Loucy (cell line): Measurements from ENCODE around the gene GRIP1.

Experiments
- H2AFZ ChIP-seq: fragments of 200-600 bp; sonication (generic); 2 replicates; pipeline ENCODE4 v1.6.0; 2016; ENCODE audit warnings: antibody characterized with exemption, mild to moderate bottlenecking, low read length, moderate library complexity
- H3F3A ChIP-seq: fragments of 200-600 bp; 2 replicates; pipeline ENCODE4 v1.6.0; 2016; ENCODE audit warnings: antibody characterized with exemption, low read depth, mild to moderate bottlenecking
- H3K27me3 ChIP-seq: fragments of 200-600 bp; sonication (generic); 2 replicates; pipeline ENCODE4 v1.6.1; 2014; ENCODE audit warnings: low read length, mild to moderate bottlenecking; ENCODE audit not compliant: insufficient read depth, poor library complexity, severe bottlenecking
- H3K36me3 ChIP-seq: fragments of 200-600 bp; sonication (generic); 2 replicates; pipeline ENCODE4 v1.6.1; 2016; ENCODE audit warnings: low read length; ENCODE audit not compliant: insufficient read depth
- H3K4me1 ChIP-seq: fragments of 200-600 bp; sonication (generic); 2 replicates; pipeline ENCODE4 v1.5.1; 2014; ENCODE audit warnings: low read length, mild to moderate bottlenecking; ENCODE audit not compliant: insufficient read depth, poor library complexity, severe bottlenecking
- H3K4me2 ChIP-seq: fragments of 200-600 bp; sonication (generic); 2 replicates; pipeline ENCODE4 v1.6.0; 2014; ENCODE audit warnings: antibody characterized with exemption, low read length, low read depth, mild to moderate bottlenecking; ENCODE audit not compliant: poor library complexity, severe bottlenecking
- H3K4me3 ChIP-seq: fragments of 200-600 bp; sonication (generic); 2 replicates; pipeline ENCODE4 v1.5.1; 2014; ENCODE audit warnings: low read length, mild to moderate bottlenecking, mixed read lengths; ENCODE audit not compliant: poor library complexity, severe bottlenecking
- H3K79me2 ChIP-seq: fragments of 200-600 bp; sonication (generic); 2 replicates; pipeline ENCODE4 v1.6.1; 2014; ENCODE audit warnings: low read length; ENCODE audit not compliant: insufficient read depth
- H3K9ac ChIP-seq: fragments of 200-600 bp; sonication (generic); 2 replicates; pipeline ENCODE4 v1.6.0; 2014; ENCODE audit warnings: mild to moderate bottlenecking, low read depth, low read length, moderate library complexity; ENCODE audit not compliant: poor library complexity, severe bottlenecking
- H3K9me2 ChIP-seq: fragments of 200-600 bp; sonication (generic); replicated peaks from 2 replicates; pipeline ENCODE4 v1.6.1; 2016; ENCODE audit warnings: low read depth, low read length, mixed read lengths
- H3K9me3 ChIP-seq: fragments of 200-600 bp; sonication (generic); 2 replicates; pipeline ENCODE4 v1.6.1; 2014; ENCODE audit warnings: mild to moderate bottlenecking, antibody characterized with exemption, low read length, low read depth; ENCODE audit not compliant: insufficient read depth
- H4K20me1 ChIP-seq: fragments of 200-600 bp; sonication (generic); 2 replicates; pipeline ENCODE4 v1.6.0; 2014; ENCODE audit warnings: antibody characterized with exemption, low read length, mild to moderate bottlenecking; ENCODE audit not compliant: insufficient read depth, poor library complexity, severe bottlenecking
- CTCF ChIP-seq: fragments of 200-600 bp; sonication (generic); conservative IDR thresholded peaks from 2 replicates; pipeline ENCODE4 v1.5.1; 2014; ENCODE audit warnings: mild to moderate bottlenecking, antibody characterized with exemption, low read length
- EZH2phosphoT487 ChIP-seq: fragments of 200-600 bp; IDR thresholded peaks from 2 replicates; pipeline ENCODE4 v1.6.1; 2018; ENCODE audit warnings: antibody characterized with exemption, mild to moderate bottlenecking, moderate library complexity, borderline replicate concordance

Gene GRIP1

GRCh38 chr12:66594688-66595087 lies 84.2 kb downstream of the GRIP1 start:
- Histone ChIP-seq H3F3A (no peaks in the 10 kb centered on the region), H3K4me2 (no peak overlapping the region), H3K79me2 (no peaks in the 10 kb centered on the region), H3K9ac (no peak overlapping the region), H3K9me2 (no peaks in the 10 kb centered on the region), H3K36me3 (no peaks in the 10 kb centered on the region), H3K27me3 (no peaks in the 10 kb centered on the region), H2AFZ (no peak overlapping the region), H3K4me1 (no peaks in the 10 kb centered on the region), H4K20me1 (no peaks in the 10 kb centered on the region), H3K9me3 (no peaks in the 10 kb centered on the region), H3K4me3 (no peak overlapping the region)
- TF ChIP-seq CTCF: no peak
- no peak for TF ChIP-seq EZH2phosphoT487

GRCh38 chr12:66590275-66590985 lies 88.4 kb downstream of the GRIP1 start:
- H3K36me3 ChIP-seq: no peaks in the 10 kb centered on the region
- no peaks in the 10 kb centered on the region for H3K9me3 ChIP-seq
- H3K79me2 ChIP-seq: no peaks in the 10 kb centered on the region
- no peaks in the 10 kb centered on the region for H3K27me3 ChIP-seq
- no peak overlapping the region for H3K4me2 ChIP-seq
- no peak overlapping the region for H3K9ac ChIP-seq
- TF ChIP-seq EZH2phosphoT487: no peak
- TF ChIP-seq CTCF: no peak
- no peaks in the 10 kb centered on the region for H4K20me1 ChIP-seq
- no peaks in the 10 kb centered on the region for H3K9me2 ChIP-seq
- no peaks in the 10 kb centered on the region for H3F3A ChIP-seq
- no peak overlapping the region for H3K4me3 ChIP-seq
- peaks cover 11% of the 10 kb centered on the region for H3K4me1 ChIP-seq
- H2AFZ ChIP-seq: no peak overlapping the region

GRCh38 chr12:66589095-66589494 lies 89.8 kb downstream of the GRIP1 start:
- Histone ChIP-seq H2AFZ (no peak overlapping the region), H3K9ac (no peak overlapping the region), H3K4me2 (no peak overlapping the region), H3K9me2 (no peaks in the 10 kb centered on the region), H3F3A (no peaks in the 10 kb centered on the region), H3K27me3 (no peaks in the 10 kb centered on the region), H4K20me1 (no peaks in the 10 kb centered on the region), H3K9me3 (no peaks in the 10 kb centered on the region), H3K4me3 (no peak overlapping the region), H3K79me2 (no peaks in the 10 kb centered on the region), H3K4me1 (peaks cover 11% of the 10 kb centered on the region), H3K36me3 (no peaks in the 10 kb centered on the region)
- no peak for TF ChIP-seq CTCF
